GOT3 (cell line): ENCODE measurements around the gene WFDC11.
"Not testable (repeated sequence)": the region's sequence is repeated elsewhere in the genome, so short reads cannot be mapped to it uniquely, and the experiment has no call there.

Experiments
- DNase-seq: peaks from one replicate; lab custom pipeline; 2025; ENCODE audit warnings: mixed read lengths; lab: John Stamatoyannopoulos, UW

Gene WFDC11

GRCh38 chr20:45670139-45670538 is at the start of gene WFDC11:
Gene WFDC11, minus strand, starts transcription at chr20:45670239. Its CDS starts 19,639 bp downstream, at chr20:45650600.
- no peak for DNase-seq

GRCh38 chr20:45716141-45716688 is 46.2 kb upstream of the WFDC11 start:
- not testable (repeated sequence) for DNase-seq

- no peak for DNase-seq
Observed at GRCh38 chr20:45704969-45705637, 35.1 kb upstream of the WFDC11 start, which contains the start of gene WFDC10B. Gene WFDC10B, minus strand, starts transcription at chr20:45705019. Its CDS starts 19,027 bp downstream, at chr20:45685992.

- no peak for DNase-seq
Observed at GRCh38 chr20:45701873-45702272, 31.8 kb upstream of the WFDC11 start, which contains the start of gene WFDC13. Gene WFDC13, plus strand, starts transcription at chr20:45702038. Its CDS starts 86 bp downstream, at chr20:45702124.

GRCh38 chr20:45701104-45701503 is 31.1 kb upstream of the WFDC11 start:
- DNase-seq: no peak

GRCh38 chr20:45695496-45695895 is 25.5 kb upstream of the WFDC11 start:
- DNase-seq: no peak

- DNase-seq: not testable (repeated sequence)
Observed at GRCh38 chr20:45693346-45693745, 23.3 kb upstream of the WFDC11 start.

- no peak for DNase-seq
Observed at GRCh38 chr20:45685896-45686295, 15.9 kb upstream of the WFDC11 start.

- DNase-seq: no peak
Observed at GRCh38 chr20:45679650-45680049, 9.6 kb upstream of the WFDC11 start.

- DNase-seq: no peak
Observed at GRCh38 chr20:45672765-45673164, 2.7 kb upstream of the WFDC11 start.

GRCh38 chr20:45657038-45657437 is 13.0 kb downstream of the WFDC11 start:
- not testable (repeated sequence) for DNase-seq

- not testable (repeated sequence) for DNase-seq
Observed at GRCh38 chr20:45651726-45652125, 18.3 kb downstream of the WFDC11 start.

GRCh38 chr20:45649312-45649863 is 20.7 kb downstream of the WFDC11 start:
- DNase-seq: no peak

GRCh38 chr20:45647441-45648050 is 22.5 kb downstream of the WFDC11 start:
- no peak for DNase-seq

- DNase-seq: no peak
Observed at GRCh38 chr20:45646875-45647274, 23.2 kb downstream of the WFDC11 start.

GRCh38 chr20:45645869-45646268 is 24.2 kb downstream of the WFDC11 start:
- DNase-seq: not testable (repeated sequence)

GRCh38 chr20:45641076-45641475 is 29.0 kb downstream of the WFDC11 start:
- DNase-seq: not testable (repeated sequence)

- no peak for DNase-seq
Observed at GRCh38 chr20:45639687-45640086, 30.4 kb downstream of the WFDC11 start.

GRCh38 chr20:45636513-45636912 is 33.5 kb downstream of the WFDC11 start:
- DNase-seq: no peak

- no peak for DNase-seq
Observed at GRCh38 chr20:45631184-45631583, 38.9 kb downstream of the WFDC11 start, which contains the start of gene WFDC9. Gene WFDC9, minus strand, starts transcription at chr20:45631284. Its CDS starts 21,103 bp downstream, at chr20:45610181.

GRCh38 chr20:45630371-45630770 is 39.7 kb downstream of the WFDC11 start:
- DNase-seq: no peak

- DNase-seq: no peak
Observed at GRCh38 chr20:45629496-45630100, 40.4 kb downstream of the WFDC11 start, which contains the start of gene WFDC10A. Gene WFDC10A, plus strand, starts transcription at chr20:45629739. Its CDS starts 75 bp downstream, at chr20:45629814.
